OCI-LY7 (cell line): ENCODE data around the gene RSBN1L. TPM values are rescaled to one million over a fixed set of nuclear protein-coding genes. Genes with fewer than 3 reads are reported as not detected.
A peak's percentile ranks its signal among the peaks of the same experiment; 100 is the strongest.

Source experiments
- BruUV-seq: library from RNA; stranded (reverse); fragments of 400-500 nt; replicated peaks from 2 replicates; lab custom pipeline; 2021; lab: Mats Ljungman, UMichigan
- CTCF ChIA-PET: fragments of 300-600 bp; sonication (Branson Sonifier 250); formaldehyde crosslinking; loops from one replicate; lab custom pipeline; 2022; ENCODE audit warnings: antibody characterized with exemption; ENCODE audit not compliant: unreplicated experiment; lab: Charles Lee
- POLR2A ChIA-PET: fragments of 300-600 bp; sonication (Branson Sonifier 250); formaldehyde crosslinking; loops from one replicate; lab custom pipeline; 2022; ENCODE audit warnings: antibody characterized with exemption; lab: Charles Lee
- DNase-seq: peaks from one replicate; pipeline ENCODE4 v3.0.0-alpha.2; 2015; ENCODE audit warnings: low spot score
- H2AFZ ChIP-seq: fragments of 200-600 bp; sonication (generic), shearing (Covaris generic); 2 replicates; pipeline ENCODE4 v1.6.1; 2014; ENCODE audit warnings: mild to moderate bottlenecking, antibody characterized with exemption, low read length, moderate library complexity
- H3K27ac ChIP-seq: fragments of 200-600 bp; sonication (generic); 2 replicates; pipeline ENCODE4 v1.5.1; 2014; ENCODE audit warnings: mixed run types, low read depth, mild to moderate bottlenecking, moderate library complexity, low read length, inconsistent platforms; ENCODE audit not compliant: poor library complexity, severe bottlenecking
- H3K36me3 ChIP-seq: fragments of 200-600 bp; sonication (generic); 2 replicates; pipeline ENCODE4 v1.6.1; 2014; ENCODE audit warnings: mild to moderate bottlenecking, antibody characterized with exemption, low read length, moderate library complexity, mixed read lengths; ENCODE audit not compliant: insufficient read depth
- H3K4me1 ChIP-seq: fragments of 200-600 bp; sonication (generic); 2 replicates; pipeline ENCODE4 v1.5.1; 2014; ENCODE audit warnings: mild to moderate bottlenecking, low read length; ENCODE audit not compliant: insufficient read depth, poor library complexity, severe bottlenecking
- H3K4me2 ChIP-seq: fragments of 200-600 bp; sonication (generic); 2 replicates; pipeline ENCODE4 v1.6.1; 2014; ENCODE audit warnings: mild to moderate bottlenecking, low read length
- H3K4me3 ChIP-seq: fragments of 200-600 bp; sonication (generic); 2 replicates; pipeline ENCODE4 v1.5.1; 2014; ENCODE audit warnings: mild to moderate bottlenecking, low read depth, low read length; ENCODE audit not compliant: poor library complexity, severe bottlenecking
- H3K79me2 ChIP-seq: fragments of 200-600 bp; sonication (generic); 2 replicates; pipeline ENCODE4 v1.6.1; 2016; ENCODE audit warnings: low read depth, mild to moderate bottlenecking, low read length, moderate library complexity, mixed read lengths; ENCODE audit not compliant: insufficient read depth
- H3K9me2 ChIP-seq: fragments of 200-600 bp; sonication (generic); 2 replicates; pipeline ENCODE4 v1.6.1; 2016; ENCODE audit warnings: mild to moderate bottlenecking, low read length, mixed read lengths; ENCODE audit not compliant: insufficient read depth
- H3K9me3 ChIP-seq: fragments of 200-600 bp; sonication (generic); 2 replicates; pipeline ENCODE4 v1.6.1; 2014; ENCODE audit warnings: mild to moderate bottlenecking, mixed run types, low read length, mixed read lengths
- H4K20me1 ChIP-seq: fragments of 200-600 bp; sonication (generic); 2 replicates; pipeline ENCODE4 v1.6.1; 2014; ENCODE audit warnings: mild to moderate bottlenecking, antibody characterized with exemption, low read length, moderate library complexity, mixed read lengths; ENCODE audit not compliant: insufficient read depth
- EZH2phosphoT487 ChIP-seq: fragments of 200-600 bp; sonication (generic); IDR thresholded peaks from 2 replicates; pipeline ENCODE4 v1.6.1; 2018; ENCODE audit warnings: low read depth, borderline replicate concordance, mild to moderate bottlenecking, mixed run types, antibody characterized with exemption, low read length, moderate library complexity, mixed read lengths
- intact Hi-C: fragments of 100-400 bp; cut with micrococcal nuclease; formaldehyde crosslinking; loops from one replicate; pipeline ENCODE4 v1.10.0; 2022; ENCODE audit not compliant: unreplicated experiment
- total RNA-seq, 2 experiments: library from RNA; depleted of rRNA in 1 of 2; stranded (reverse); fragments of >200 nt in 1 of 2; shearing (Covaris generic) in 1 of 2; gene quantifications; 2 replicates each; pipeline ENCODE4 v1.2.3, GENCODE V29; 2014 to 2022
- TF ChIP-seq, protein P1 (sequence below): fragments of 200-600 bp; sonication (generic); conservative IDR thresholded peaks from 2 replicates; pipeline ENCODE4 v1.5.1; 2014; ENCODE audit warnings: mild to moderate bottlenecking, antibody characterized with exemption, low read length, moderate library complexity, mixed read lengths

RSBN1L gene
- total RNA-seq, 2 experiments from 2014 or later = 23.3 to 30.4 TPM

- ChIA-PET CTCF (interaction anchor here (1.5 kb wide), 1 partner anchor 103 kb away, joined by 3 read pairs; no protein-coding TSS in a partner anchor), POLR2A (interaction anchor here (0.6 to 2.4 kb wide), 8 partner anchors 37 to 175 kb away, joined by 3 to 8 read pairs (median 4); partner anchors contain the start of gene TMEM60)
- peak; percentile 46 for DNase-seq
- peaks cover 40% of the 10 kb centered on the region for H3K36me3 ChIP-seq
- peak overlapping the region; percentile 75 for H3K27ac ChIP-seq
- peaks cover 85% of the 10 kb centered on the region for H3K79me2 ChIP-seq
- TF ChIP-seq, protein P1, sequence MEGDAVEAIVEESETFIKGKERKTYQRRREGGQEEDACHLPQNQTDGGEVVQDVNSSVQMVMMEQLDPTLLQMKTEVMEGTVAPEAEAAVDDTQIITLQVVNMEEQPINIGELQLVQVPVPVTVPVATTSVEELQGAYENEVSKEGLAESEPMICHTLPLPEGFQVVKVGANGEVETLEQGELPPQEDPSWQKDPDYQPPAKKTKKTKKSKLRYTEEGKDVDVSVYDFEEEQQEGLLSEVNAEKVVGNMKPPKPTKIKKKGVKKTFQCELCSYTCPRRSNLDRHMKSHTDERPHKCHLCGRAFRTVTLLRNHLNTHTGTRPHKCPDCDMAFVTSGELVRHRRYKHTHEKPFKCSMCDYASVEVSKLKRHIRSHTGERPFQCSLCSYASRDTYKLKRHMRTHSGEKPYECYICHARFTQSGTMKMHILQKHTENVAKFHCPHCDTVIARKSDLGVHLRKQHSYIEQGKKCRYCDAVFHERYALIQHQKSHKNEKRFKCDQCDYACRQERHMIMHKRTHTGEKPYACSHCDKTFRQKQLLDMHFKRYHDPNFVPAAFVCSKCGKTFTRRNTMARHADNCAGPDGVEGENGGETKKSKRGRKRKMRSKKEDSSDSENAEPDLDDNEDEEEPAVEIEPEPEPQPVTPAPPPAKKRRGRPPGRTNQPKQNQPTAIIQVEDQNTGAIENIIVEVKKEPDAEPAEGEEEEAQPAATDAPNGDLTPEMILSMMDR = no peak
- no peak for TF ChIP-seq EZH2phosphoT487
- H3K9me3 ChIP-seq = no peaks in the 10 kb centered on the region
- no peaks in the 10 kb centered on the region for H4K20me1 ChIP-seq
- intact Hi-C loops = loop anchor here (2.0 kb wide), 2 partner anchors 146 to 176 kb away; no protein-coding TSS in a partner anchor
- no peaks in the 10 kb centered on the region for H3K9me2 ChIP-seq
- no peak overlapping the region for H2AFZ ChIP-seq
- peak overlapping the region; percentile 55 for H3K4me3 ChIP-seq
- no TSS peak for BruUV-seq
- H3K4me2 ChIP-seq = peak overlapping the region; percentile 62
- peaks cover 64% of the 10 kb centered on the region for H3K4me1 ChIP-seq
Measured at GRCh38 chr7:77760809-77761453, 64.7 kb downstream of the RSBN1L start.

DNA sequence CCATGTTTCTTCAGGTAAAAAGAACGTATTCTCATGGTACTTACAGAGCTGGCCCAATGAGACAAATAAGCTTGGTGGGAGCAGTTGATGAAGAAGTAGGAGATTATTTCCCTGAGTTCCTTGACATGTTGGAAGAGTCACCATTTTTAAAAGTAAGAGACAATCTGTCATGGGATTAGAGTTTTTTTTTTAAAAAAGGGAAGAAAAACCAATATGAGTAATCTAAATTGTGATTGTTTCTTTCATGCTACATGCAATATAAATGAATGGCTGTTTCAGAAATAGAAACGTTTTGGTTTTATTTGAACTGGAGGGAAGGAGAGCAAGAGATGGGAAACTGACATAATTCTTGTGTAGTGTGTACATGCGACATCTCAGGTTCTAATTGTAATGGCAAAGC lies 69.2 kb downstream of the RSBN1L start:
- no peak overlapping the region for H3K4me2 ChIP-seq
- TF ChIP-seq EZH2phosphoT487 = no peak
- TF ChIP-seq, protein P1 = no peak
- no peak overlapping the region for H2AFZ ChIP-seq
- H3K4me1 ChIP-seq = peaks cover 38% of the 10 kb centered on the region
- no peak overlapping the region for H3K27ac ChIP-seq
- intact Hi-C loops = loop anchor here (1.0 kb wide), 1 partner anchor 165 kb away; no protein-coding TSS in a partner anchor
- H3K9me3 ChIP-seq = no peaks in the 10 kb centered on the region
- BruUV-seq = no TSS peak
- CTCF ChIA-PET = no interaction called here
- H3K4me3 ChIP-seq = no peak overlapping the region
- no peak for DNase-seq
- H3K79me2 ChIP-seq = peaks cover 58% of the 10 kb centered on the region
- H3K36me3 ChIP-seq = peaks cover 64% of the 10 kb centered on the region
- no peaks in the 10 kb centered on the region for H4K20me1 ChIP-seq
- H3K9me2 ChIP-seq = no peaks in the 10 kb centered on the region
- POLR2A ChIA-PET = interaction anchor here (1.0 to 1.6 kb wide), 3 partner anchors 8 to 179 kb away, joined by 3 to 5 read pairs (median 3); no protein-coding TSS in a partner anchor
